GM21619 (cell line): ENCODE results near the gene PPP3R1.
A peak's percentile ranks its signal among the peaks of the same experiment; 100 is the strongest.

Source experiments
- ATAC-seq: cut with Tn5 transposase; IDR thresholded peaks from one replicate; pipeline ENCODE4 v1.9.1; 2021; ENCODE audit not compliant: unreplicated experiment

PPP3R1 gene

GRCh38 chr2:68252400-68253218, at the start of gene PPP3R1:
Gene PPP3R1 (minus strand): TSS chr2:68252532. CDS start chr2:68252127, 405 bp downstream.
- peak; percentile 75 for ATAC-seq

DNA sequence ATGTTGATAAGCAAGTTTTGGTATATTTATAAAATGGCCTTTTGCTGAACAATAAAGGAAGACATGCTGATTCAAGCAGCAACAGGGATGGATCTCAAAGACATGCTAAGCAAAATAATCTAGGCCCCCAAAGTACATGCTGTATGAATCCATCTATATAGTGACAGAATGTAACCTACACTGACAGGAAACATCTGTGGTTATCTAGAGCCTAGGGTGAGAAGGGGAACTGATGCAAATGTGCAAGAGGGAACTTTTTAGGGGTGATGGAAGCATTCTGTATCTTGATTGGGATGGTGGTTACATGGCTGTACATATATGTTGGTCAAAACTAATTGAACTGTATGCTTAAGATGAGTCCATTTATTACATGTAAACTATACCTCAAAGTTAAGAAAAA, 43.2 kb upstream of the PPP3R1 start:
- ATAC-seq, result no peak

GRCh38 chr2:68294913-68295312, 42.6 kb upstream of the PPP3R1 start:
- no peak for ATAC-seq

- no peak for ATAC-seq
Measured at GRCh38 chr2:68294187-68294586, 41.9 kb upstream of the PPP3R1 start.

DNA sequence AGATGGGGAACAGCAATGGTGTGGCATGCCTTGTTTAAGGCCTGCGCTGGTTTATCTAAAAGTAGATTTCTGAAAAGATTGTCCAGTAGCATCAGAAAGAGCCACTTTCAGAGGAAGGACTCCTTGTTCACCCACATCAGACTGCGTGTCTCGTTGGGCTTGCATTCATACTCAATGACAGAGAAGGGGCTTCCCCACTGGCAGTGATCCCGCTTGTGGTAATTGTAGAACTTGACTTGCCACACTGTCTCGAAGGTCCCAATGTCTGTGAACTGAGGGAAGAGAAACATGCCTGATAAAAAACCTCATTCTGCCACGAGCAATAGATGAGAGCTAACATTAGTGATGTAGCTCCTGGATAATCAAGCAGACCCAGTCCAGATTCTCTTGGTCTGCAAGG, 41.4 kb upstream of the PPP3R1 start:
- ATAC-seq, result no peak

DNA sequence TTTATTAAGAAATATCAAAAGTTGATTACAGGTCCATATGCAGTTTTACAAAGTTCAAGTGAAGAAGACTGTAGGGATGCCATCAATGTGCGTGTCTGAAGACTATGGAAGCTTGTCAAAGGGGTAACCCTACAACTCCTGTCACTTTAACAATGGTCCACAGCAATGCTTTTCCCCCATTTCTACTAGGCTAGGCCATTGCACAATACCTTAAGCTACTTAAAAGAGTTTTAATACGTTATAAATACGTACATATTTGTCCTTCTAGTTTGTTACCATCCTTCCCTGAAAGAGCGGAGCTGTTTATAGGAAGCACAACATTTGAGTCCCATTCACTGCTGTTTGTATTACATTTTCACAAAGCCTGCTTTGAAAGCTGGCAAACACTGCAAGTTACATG, 40.7 kb upstream of the PPP3R1 start:
- no peak for ATAC-seq

DNA sequence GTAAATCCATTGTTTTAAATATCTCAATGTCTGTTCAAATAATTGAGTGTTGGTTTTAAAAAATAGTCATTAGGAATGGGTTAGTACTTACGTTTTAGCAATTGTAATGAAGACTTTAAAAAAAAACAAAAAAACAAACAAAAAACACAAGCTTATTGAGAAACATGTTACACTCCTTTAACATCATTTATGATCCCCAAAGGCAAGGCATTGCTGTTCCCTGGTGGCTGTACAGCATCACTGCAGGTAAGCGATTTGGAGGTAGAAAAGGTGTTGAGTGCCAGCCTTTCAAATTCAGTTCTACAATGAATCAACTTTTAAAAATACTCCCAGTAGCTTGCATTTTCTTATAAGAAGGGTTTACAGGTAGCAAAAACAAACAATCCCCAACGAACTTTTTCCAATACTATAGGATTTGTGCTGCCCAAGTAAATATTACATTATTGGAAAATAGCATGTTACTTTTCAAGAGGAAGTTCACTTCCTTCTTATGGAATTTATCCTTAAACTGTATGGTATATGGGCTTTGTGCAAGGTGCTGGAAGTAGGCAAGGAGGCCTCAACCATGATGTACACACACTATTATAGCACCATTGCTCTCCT, 39.9 kb upstream of the PPP3R1 start:
- no peak for ATAC-seq

- no peak for ATAC-seq
Measured at GRCh38 chr2:68291314-68291713, 39.0 kb upstream of the PPP3R1 start.

DNA sequence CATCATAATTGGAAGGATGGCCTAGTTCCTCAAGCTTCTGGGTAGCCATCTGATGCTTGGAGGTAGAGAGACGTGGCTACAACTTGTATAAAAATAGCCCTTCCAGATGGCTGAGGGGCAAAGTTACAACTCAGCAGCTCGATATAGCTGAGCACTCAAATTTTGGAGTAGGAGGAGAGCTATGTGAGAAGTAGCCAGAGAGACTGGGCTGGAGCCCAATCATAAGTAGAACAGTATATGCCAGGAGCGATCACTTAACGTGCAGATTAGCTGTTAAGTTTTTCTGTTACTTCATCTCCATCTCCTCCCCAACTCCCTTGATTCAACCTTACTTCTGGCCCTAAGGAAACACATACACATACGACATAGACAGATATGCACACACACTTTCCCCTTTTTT, 38.6 kb upstream of the PPP3R1 start:
- ATAC-seq, result no peak

- ATAC-seq, result no peak
Measured at GRCh38 chr2:68287580-68288441, 35.5 kb upstream of the PPP3R1 start.

GRCh38 chr2:68284896-68285295, 32.6 kb upstream of the PPP3R1 start:
- ATAC-seq, result no peak

DNA sequence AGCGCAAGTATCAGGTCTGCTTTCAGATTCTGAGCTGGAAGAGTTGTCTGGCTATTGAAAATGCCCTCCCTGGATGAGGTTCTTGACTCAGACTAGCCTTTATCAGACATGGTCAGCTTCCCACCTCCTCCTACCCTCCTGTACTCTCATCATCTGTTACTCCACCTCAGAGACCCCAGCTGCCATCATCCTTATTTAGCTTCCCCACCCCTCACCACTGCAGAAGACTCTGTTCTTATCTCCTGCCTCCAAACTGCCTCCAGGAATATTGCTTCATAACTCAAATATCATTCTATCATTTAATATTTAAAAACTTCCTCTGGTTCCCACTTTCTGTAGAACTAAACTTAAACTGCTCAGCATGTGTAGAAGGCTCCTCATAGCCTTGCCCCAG, 31.1 kb upstream of the PPP3R1 start:
- ATAC-seq, result no peak

DNA sequence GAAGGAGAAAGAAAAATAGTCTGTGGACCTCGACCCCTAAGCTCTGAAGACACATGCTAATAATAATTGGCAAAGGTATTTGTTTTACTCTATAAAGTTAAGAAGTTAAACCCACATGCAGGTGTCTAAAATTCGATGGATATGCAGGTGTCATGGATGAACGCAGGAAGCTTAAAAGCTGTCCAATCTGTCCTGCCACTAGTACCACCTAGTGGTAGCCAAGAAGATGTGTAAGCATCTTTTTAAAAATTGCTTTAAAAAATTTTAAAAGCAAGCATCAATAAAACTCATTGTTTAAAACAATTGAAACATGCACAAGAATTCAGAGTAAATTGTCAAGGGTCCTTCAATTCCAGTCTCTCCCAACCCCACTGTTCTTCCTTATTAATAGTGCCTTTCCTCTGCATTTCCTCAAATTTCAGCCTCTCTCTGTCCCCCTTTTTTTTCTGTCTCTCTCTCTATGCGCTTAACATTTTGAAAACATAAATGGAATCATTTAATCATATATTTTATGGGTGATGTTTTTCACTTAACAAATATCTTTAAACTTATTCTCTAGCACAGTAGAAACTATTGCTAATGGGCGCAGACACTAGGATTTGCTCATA, 30.6 kb upstream of the PPP3R1 start:
- no peak for ATAC-seq

DNA sequence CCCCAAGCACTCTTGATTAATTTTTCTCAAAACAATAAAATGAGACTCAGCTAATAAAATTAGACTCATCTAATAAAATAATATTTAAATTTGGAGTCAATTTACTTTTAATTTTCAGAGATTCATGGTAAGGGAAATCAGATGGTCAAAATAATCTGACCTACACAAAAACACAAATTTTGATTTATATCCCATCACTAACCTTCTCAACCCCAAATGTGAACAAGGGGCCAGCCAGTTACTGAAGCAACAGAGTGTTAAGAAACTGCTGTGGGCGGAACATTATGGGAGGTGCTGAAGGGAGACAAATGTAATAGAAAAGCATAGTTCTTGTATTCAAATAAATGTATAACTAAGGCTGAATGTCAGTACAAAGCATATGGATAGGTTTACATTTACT, 28.5 kb upstream of the PPP3R1 start:
- no peak for ATAC-seq

DNA sequence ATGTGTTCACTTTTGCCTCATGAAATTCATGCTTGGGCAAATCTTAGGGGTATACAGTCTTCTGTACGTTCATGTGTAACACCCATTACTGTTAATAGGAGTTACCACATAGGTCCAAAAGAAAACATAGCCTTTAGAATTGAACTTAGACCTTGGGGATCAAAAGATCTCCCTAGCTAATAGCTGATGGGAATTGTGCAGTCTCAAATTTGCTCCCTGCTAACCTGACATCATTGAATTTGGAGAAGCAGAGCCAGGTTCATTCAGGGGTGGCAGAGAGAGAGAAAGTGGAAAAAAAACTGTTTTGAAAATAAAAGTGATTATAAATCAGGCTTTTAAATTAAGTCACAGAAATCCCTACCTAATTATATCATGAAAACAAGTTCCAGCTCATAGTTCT, 28.0 kb upstream of the PPP3R1 start:
- ATAC-seq, result no peak

GRCh38 chr2:68279691-68280090, 27.4 kb upstream of the PPP3R1 start:
- ATAC-seq, result no peak

GRCh38 chr2:68278169-68278568, 25.8 kb upstream of the PPP3R1 start:
- ATAC-seq, result no peak

DNA sequence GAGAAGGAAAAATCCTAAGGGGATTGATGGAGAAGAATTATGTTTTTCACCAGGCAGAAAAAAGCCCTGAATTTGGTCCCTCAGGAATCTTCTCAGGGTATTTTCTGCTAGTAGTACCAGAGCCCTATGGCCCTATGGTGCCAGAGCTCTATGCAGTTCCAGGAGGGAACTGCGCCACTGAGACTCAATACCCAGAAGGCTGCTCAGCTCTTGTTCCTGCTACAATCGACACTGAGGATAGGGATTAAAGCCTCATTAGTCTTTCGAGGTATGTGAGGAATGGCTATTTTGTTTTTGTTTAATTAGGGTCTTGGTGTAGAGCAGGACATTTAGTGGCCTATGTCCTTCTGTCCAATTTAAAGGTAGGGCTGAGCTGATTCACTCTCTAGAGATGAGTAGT, 21.7 kb upstream of the PPP3R1 start:
- no peak for ATAC-seq

DNA sequence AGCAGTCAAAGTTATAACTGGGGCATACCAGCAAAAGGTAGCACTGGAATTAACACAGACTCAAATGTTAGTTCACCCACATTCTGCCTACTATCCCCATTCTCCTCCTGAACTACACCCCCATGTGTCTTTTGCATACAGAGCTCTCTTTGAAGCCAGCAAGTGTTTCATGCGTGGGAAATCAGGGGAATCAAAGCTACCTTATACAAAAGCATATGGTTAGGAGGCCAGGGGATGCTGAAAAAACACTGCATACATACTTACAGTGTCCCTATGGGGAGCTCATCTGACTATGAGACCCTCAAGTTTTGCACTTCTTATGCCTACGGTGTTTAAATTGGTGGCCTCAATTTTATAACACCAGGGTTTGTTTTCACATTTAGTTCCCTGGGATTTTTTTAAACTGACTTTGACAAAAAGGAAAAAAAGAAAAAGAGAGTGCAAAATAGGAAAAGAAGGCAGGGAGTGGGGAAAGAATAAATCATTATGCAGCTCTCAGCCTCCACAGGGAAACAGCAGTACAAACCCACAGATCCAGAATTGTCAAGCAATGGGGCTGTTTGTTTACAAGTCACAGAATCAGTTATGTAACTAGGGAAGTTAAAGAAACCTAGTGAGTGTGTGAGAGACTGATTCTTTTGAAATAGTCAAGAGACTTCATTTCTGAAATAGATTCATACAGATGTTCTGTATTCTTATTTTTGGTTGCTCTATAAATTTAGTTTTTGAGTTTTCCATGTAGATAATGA, 20.1 kb upstream of the PPP3R1 start:
- ATAC-seq, result no peak

DNA sequence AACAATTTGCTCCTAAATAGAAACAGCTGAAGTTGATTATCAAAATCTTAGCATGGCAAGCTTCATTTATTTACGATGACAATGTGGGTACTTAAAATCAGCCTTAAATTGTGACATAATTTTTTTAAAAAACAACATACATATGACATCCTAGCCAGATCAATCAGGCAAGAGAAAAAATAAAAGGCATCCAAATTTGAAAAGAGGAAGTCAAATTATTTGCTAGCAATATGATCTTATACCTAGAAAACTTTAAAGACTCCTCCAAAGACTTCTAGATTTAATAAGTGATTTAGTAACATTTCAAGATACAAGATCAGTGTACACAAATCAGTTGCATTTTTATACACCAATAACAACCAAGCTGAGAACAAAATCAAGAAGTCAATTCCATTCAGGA, 14.3 kb upstream of the PPP3R1 start:
- ATAC-seq, result no peak

DNA sequence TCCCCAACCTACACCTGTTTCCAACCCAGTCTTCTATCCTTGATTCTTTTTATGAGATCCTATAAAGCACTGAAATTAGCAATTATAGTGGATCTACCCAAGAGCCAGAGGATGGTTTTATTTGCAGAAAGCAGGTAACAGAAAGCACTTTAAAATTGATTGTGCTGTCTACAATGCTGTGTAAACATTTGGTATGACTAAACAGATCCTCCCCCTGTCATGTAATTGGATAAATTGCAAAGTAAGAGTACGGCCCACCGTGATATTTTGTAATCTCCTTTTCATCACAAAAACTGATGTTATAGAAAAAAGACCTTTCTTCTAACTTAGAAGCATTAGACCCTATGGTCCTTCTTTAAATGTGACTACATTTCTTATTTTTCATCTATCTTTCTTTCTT, 11.3 kb upstream of the PPP3R1 start:
- ATAC-seq, result no peak
